ENCODE results near the gene ARRDC1.

ARRDC1 gene

DNA sequence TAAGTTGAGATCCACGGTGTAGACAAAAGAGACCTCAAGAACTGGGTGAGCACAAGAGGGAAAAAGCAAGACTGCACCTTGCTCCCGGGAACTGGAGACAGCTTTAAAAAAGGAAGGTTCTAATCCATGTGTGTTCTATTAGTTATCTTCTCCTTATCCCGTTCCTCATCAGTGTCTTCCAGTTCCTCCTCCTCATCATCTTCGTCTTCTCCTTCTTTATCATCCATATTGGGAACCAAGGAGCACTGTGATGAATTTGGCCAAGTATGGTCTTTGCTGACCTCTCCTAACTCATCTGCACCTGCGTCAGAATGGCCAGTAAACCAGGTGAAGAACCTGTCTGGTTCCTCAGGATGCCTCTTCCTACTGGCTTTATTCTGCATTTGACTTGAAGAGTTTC, 35.4 kb downstream of the ARRDC1 start:
- DNase-seq (ENCODE audit: low read depth), result no peak

DNA sequence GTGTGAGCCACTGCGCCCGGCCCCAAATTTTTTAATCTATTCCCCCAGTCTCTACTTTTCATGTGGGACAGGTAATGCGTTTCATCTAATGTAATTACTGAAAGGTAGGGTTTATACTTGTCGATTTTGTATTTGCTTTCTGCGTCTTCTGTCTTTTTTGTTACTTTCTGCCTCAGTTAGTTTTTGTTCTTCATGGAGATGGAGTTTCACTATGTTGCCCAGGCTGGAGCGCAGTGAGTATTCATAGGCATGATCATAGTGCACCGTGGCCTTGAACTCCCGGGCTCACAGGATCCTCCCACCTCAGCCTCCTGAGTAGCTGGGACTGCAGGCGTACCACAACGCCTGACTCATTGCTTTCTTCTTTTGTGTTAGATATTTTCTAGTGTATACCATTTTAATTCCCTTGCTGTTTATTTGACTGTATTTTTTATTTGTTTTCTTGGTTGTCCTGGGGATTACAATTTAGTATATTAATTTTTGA, 36.7 kb downstream of the ARRDC1 start:
- no peak for DNase-seq (ENCODE audit: low read depth)

DNA sequence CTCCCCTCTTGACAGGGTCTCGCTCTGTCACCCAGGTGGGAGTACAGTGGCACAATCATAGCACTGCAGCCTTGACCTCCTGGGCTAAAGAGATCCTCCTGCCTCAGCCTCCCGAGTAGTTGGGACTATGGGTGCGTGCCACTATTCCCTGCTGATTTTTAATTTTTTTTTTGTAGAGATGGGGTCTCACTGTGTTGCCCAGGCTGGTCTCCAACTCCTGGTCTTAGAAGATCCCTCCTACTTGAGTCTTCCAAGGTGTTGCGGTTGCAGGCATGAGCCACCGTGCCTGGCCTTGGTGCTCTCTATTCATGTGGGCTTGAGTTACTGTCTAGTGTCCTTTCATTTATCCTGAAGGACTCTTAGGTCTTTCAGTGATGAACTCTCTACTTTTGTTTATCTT, 37.4 kb downstream of the ARRDC1 start:
- DNase-seq (ENCODE audit: low read depth), result no peak

DNA sequence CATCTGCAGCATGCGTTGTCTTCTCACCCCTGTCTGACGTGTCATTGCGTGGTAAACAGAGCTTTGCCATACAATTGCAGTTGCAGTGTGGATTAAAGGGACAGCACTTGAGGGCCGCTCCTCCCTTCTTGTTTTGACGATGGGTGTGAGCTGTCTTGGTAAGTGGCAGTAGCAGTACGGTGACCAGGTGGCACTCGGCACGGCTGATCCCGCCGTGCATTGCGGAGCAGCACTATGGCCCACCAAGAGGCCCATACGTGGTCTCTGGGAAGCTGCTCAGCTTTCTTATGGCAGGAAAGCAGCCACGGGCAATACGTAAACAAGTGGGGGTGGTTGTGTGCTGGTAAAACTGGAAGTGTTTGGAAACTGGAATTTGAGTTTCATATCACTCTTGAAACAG, 38.4 kb downstream of the ARRDC1 start:
- DNase-seq (ENCODE audit: low read depth), result no peak

DNA sequence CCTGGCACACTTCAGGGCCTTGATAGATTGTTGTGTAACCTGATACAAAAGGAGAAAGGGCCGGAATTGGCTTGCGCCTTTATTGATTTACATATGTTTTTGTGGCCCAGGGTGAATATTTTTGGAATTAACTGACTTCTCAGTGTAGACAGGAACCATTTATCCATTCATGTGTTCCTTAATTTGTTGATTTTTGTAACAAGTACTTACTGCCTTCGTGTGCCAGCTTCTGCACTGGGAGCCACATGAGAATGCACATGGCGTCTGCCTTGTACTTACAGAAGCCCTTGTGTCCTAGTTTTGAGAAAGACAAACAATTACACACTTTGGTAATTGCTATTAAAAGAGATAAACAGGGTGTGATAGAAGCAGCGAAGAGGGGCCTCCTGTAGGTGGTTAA, 39.7 kb downstream of the ARRDC1 start:
- no peak for DNase-seq (ENCODE audit: low read depth)

DNA sequence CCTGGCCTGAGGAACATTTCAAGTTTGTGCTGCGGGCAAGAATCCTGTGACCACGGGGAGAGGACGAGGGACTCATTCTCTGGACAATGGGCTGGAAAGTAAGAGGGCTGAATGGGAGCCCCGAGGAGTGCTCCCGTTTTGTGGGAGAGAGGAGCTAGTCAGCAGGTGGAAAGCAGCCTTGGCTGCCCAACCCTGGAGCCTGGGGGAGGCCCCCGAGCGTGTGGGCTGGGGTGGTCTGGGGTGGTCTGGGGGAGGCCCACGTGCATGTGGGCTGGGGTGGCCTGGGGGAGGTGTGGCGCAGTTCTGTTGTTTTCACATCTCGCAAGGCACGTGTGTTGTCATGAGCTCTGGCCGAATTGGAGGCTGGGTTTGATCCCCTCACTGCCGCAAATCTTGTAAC, 40.9 kb downstream of the ARRDC1 start:
- DNase-seq (ENCODE audit: low read depth), result no peak

DNA sequence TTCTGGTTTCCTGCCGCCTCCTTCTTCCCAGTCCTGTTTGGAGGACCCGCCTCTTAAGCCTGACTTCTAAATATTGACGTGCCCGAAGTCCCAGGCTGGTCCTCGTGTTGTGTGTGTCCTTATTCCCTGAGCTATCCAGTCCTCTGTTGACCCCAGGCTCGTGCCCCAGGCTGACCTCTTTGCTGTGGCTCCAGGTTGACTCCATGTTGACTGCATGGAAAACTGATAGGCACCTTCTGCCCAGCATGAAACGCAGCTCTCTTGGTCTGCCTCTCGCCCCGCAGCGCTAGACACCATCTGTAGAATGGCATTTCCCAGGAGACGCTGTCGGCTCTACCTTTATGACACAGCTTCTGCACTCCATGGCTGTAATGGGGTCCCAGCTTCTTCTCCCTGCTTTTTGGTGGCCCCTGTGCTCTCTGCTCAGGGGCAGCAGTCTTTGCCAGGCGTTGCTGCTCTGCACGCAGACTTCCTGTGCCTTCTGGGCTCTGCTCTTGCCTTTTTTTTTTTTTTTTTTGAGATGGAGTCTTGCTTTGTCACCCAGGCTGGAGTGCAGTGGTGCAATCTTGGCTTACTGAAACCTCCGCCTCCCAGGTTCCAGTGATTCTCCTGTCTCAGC, 41.7 kb downstream of the ARRDC1 start:
- DNase-seq (ENCODE audit: low read depth), result no peak

DNA sequence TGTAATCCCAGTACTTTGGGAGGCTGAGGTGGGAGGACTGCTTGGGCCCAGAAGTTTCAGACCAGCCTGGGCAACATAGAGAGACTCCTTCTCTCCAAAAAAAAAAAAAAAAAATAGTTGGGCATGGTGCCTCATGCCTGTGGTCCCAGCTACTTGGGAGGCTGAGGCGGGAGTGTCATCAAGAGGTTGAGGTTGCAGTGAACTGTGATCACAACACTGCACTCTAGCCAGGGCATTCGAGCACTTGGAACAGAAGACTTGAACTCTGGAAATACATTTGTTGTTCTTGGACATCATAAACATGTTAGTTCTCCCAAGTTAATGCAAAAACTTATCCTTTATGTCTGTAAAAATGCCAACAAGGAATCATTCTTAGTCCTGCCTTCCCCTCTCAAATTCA, 42.9 kb downstream of the ARRDC1 start:
- no peak for DNase-seq (ENCODE audit: low read depth)

DNA sequence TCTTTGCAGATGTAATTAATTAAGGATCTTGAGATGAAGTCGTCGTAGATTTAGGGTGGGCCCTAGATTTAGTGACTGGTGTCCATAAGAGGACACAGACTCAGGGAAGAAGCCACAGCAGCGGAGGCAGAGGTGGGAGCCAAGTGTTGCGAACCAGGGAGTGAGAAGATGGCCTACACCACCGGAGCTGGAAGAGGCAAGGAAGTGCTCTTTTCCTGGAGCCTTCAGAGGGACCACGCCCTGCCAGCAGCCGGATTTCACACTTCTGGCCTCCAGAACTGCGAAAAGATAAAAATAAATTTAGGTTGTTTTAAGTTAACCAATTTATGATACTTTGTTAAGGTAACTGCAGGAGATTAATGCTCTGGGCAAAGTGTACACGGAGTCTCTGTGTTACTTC, 44.1 kb downstream of the ARRDC1 start:
- DNase-seq (ENCODE audit: low read depth), result no peak

DNA sequence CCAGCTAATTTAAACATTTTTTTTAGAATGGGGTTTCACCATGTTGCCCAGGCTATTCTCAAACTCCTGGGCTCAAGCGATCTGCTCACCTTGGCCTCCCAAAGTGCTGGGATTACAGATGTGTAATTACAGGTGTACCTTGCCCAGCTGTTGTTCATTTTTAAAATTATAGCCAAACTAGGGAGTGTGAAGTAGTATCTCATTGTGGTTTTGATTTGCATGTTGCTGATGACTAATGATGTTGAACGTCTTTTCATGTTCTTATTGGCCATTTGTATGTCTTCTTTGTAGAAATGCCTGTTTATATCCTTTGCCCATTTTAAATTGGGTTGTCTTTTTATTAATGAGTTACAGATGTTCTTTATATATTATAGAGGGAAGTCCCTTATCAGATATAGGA, 44.8 kb downstream of the ARRDC1 start:
- DNase-seq (ENCODE audit: low read depth), result no peak

DNA sequence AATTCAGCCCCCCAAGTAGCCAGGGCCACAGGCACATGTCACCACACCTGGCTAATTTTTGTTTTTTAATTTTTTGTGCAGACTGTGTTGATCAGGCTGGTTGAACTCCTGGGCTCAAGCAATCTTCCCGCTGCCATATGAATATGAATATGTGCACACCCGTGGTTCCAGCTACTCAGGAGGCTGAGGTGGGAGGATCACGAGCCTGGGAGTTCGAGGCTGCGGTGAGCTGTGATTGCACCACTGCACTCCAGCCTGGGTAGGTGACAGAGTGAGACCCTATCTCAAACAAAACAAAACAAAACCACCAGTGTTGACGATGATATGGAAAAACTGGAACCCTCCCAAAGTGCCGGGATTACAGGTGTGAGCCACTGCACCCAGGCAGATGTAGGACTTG, 45.3 kb downstream of the ARRDC1 start:
- DNase-seq (ENCODE audit: low read depth), result no peak

DNA sequence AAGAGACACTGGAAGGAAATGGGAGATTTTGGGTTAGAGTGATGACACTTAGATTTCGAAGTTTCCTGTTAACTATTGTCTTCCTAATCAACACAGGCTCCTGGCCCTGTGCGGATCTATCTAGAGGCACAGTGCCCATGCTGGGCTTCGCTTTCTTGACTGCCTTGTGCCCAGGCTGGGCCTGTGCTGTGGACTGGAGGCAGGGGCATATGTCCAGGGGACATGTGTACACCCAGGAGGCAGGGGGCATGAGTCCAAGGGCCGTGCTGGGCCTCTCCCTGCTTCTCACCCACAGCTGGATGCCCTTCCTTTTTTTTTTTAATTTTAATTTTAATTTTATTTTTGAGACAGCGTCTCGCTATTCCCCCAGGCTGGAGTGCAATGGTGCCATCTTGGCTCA, 50.9 kb downstream of the ARRDC1 start:
- DNase-seq (ENCODE audit: low read depth), result no peak

DNA sequence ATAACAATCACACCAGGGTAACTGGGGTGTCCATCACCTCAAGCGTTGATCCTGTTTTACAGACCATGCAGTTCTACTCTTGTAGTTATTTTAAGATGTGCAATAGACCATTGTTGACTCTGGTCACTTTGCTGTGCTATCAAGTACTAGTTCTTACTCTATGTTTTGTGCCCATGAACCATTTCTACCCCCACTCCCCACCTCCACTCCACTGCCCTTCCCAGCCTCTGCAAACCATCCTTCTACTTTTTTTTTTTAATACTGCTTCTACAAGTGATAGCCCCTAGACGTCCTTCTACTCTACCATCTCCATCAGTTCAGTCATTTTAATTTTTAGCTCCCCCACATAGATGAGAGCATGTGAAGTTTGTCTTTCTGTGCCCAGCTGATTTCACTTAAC, 52.1 kb downstream of the ARRDC1 start:
- no peak for DNase-seq (ENCODE audit: low read depth)

DNA sequence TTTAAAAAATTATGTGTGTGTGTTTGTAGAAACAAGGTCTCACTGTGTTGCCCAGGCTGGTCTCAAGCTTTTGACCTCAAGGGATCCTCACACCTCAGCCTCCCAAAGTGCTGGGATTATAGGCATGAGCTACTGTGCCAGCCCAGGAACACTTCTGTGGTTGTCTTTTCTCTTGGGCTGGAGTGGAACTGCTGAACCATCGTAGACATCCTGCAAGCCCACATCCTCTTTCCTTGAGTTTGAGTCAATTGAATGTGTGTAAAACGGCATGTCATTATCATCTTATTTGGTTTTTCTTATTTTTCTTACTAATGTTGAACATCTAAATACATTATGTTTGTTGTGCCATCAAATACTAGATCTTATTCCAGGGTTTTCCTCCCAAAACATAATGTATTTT, 53.3 kb downstream of the ARRDC1 start:
- DNase-seq (ENCODE audit: low read depth), result no peak

DNA sequence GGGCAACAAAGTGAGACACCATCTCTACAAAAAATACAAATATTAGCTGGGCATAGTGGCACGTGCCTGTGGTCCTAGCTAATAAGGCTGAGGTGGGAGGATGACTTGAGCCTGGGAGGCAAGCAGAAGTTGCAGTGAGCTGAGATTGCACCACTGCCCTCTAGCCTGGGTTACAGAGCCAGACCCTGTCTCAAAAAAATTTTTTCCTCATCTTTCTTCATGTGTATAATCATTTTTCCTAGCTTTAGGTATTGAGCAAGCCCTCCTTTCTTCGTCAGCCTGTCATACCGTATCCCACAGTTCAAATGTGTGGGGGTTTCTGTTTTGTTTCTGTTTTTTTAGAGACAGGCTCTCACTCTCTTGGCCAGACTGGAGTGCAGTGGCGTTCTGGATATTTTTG, 54.7 kb downstream of the ARRDC1 start:
- DNase-seq (ENCODE audit: low read depth), result no peak

DNA sequence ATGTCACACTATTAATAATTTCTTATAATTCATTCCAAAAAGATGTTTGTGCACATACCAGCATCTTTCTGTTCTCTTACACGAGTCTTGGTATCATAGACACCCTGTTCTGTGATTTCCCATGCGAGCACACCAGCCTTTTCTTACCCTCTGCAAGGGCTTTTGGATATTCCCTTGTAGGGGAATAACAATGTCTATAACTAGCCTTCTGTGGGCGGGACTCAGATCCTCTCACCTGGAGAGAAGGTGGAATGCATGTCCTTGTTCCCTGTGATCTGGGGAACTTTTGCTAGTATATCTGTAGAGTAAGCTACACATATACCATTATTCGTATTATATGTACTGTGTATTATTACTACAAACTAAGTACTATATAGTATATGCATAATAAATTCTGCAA, 58.1 kb downstream of the ARRDC1 start:
- no peak for DNase-seq (ENCODE audit: low read depth)

DNA sequence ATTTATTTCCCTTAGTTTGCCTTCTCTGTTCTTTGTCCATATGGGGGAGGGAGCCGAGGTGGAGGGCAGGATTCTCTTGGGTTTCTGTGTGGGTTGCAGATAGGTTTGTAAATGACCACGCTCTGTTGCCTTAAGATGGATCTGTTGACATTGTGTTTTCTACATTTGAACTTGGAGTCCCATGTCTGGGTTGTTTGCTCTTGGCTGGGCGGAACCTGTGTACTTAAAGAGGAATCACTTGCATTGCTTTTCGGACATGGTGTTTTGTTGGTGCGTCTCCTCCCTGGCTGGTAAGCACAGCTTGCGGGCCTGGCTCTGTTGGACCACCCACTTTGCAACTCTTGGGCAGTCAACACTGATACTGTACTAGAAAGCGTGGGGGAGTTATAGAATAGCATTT, 59.2 kb downstream of the ARRDC1 start:
- DNase-seq (ENCODE audit: low read depth), result no peak

All from CMK (cell line).